ENCODE data around the gene CARD11.

DNA sequence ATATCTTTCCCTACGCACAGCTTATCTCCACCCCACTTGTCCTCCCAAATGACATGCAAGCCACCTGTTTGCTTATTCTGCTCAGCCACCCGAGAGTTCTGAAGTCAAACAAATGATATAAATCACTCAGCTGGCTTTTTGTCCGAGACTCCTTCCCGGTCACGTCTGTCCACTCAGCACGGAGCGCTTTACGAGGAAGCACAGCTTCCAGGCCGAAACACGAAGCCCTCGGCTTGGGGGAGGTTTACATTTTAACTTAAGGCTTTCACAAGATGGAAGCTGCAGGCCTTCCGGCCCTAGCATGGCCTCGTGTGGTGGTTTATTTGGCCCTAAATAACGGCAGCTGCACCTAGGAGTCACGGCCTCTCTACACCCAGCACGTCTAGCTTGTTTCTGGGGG, 139.5 kb downstream of the CARD11 start:
- TF ChIP-seq, protein P1, sequence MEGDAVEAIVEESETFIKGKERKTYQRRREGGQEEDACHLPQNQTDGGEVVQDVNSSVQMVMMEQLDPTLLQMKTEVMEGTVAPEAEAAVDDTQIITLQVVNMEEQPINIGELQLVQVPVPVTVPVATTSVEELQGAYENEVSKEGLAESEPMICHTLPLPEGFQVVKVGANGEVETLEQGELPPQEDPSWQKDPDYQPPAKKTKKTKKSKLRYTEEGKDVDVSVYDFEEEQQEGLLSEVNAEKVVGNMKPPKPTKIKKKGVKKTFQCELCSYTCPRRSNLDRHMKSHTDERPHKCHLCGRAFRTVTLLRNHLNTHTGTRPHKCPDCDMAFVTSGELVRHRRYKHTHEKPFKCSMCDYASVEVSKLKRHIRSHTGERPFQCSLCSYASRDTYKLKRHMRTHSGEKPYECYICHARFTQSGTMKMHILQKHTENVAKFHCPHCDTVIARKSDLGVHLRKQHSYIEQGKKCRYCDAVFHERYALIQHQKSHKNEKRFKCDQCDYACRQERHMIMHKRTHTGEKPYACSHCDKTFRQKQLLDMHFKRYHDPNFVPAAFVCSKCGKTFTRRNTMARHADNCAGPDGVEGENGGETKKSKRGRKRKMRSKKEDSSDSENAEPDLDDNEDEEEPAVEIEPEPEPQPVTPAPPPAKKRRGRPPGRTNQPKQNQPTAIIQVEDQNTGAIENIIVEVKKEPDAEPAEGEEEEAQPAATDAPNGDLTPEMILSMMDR (IDR thresholded peaks at IDR 0.05): no peak
- TF ChIP-seq POLR2AphosphoS5 (IDR thresholded peaks at IDR 0.05): no peak

Data from esophagus muscularis mucosa (tissue), 3 donors.